ENCODE measurements around the gene ELL. TPM values are rescaled to one million over a fixed set of nuclear protein-coding genes. Genes with fewer than 3 reads are reported as not detected.

ELL gene
- total and polyA plus RNA-seq, 9 of the 15 experiments (the other 6 are each of a cell fraction or from before 2014, with no cell fraction given), result 0.24 to 22.5 (median 4.1) TPM

- no TSS peak for BruUV-seq (replicated peaks)
- Histone ChIP-seq H3K27me3 (ENCODE audit: control insufficient read depth in 2 of 2, insufficient read depth in 2 of 2, low read length in 2 of 2) (no peaks in the 10 kb centered on the region), H3K4me3 (no peak overlapping the region), H3K9me3 (replicated peaks; ENCODE audit: control insufficient read depth, insufficient read depth, low read depth, low read length) (no peaks in the 10 kb centered on the region), H3K4me2 (ENCODE audit: insufficient read depth, low read length) (0 out of 2 replicates have a peak overlapping the region, but pooled peaks have one; percentile 26), H2AFZ (ENCODE audit: low read depth, low read length) (no peak overlapping the region), H4K20me1 (replicated peaks; ENCODE audit: control insufficient read depth, insufficient read depth, low read length) (peaks cover 13% of the 10 kb centered on the region), H3K79me2 (ENCODE audit: control insufficient read depth, insufficient read depth, low read length) (peaks cover 32% of the 10 kb centered on the region), H3K27ac (ENCODE audit: extremely low read depth, low read depth, low read length) (peak overlapping the region; percentile 94; the same call in 2 of the 3 replicates), H3K4me1 (replicated peaks in 1 of 2; ENCODE audit: control insufficient read depth in 2 of 2, insufficient read depth in 2 of 2, low read length in 2 of 2) (peaks cover 42 to 89% of the 10 kb centered on the region in 2 experiments), H3K36me3 (ENCODE audit: control insufficient read depth, insufficient read depth, low read length) (peaks cover 38% of the 10 kb centered on the region), H3K9ac (ENCODE audit: insufficient read depth in 1 of 2, low read depth in 2 of 2, low read length in 2 of 2) (peak overlapping the region in 1 of 2 experiments; percentile 20; a peak in 1 of 4 replicates), H3K9me1 (ENCODE audit: control insufficient read depth, insufficient read depth, low read length) (peaks cover 11% of the 10 kb centered on the region)
- DNase-seq (ENCODE audit: extremely low read depth in 1 of 4, low spot score in 3 of 4) (peak in 2 of 4 experiments; percentile 62 to 67), ATAC-seq (peak; percentile 9), FAIRE-seq (no peak)
- 50% methylated on average over 10 of the region's 11 CpGs for WGBS (ENCODE audit: insufficient coverage, low coverage, missing lambda C conversion rate)
- ChIA-PET POLR2A (interaction anchor here (0.6 to 1.6 kb wide), 8 partner anchors 8 to 160 kb away, joined by 3 to 5 read pairs (median 4); partner anchors contain the start of gene SSBP4), CTCF (ENCODE audit: low intra/inter-chr PET ratio) (no interaction called here)
- in situ Hi-C loops (cut with MboI), result no loop called here
- intact Hi-C loops (cut with micrococcal nuclease), result no loop called here
- TF ChIP-seq GTF2B (IDR thresholded peaks at IDR 0.05; ENCODE audit: extremely low read depth, insufficient read length), result no peak
- no peak for TF ChIP-seq FOXJ2 (tag; IDR thresholded peaks at IDR 0.05)
- no peak for TF ChIP-seq TAF9B (IDR thresholded peaks at IDR 0.05; ENCODE audit: partially characterized antibody)
- 0 out of 4 replicates have a peak, but pooled peaks of 1 of the 2 experiments have one; percentile 10 for TF ChIP-seq RCOR1 (IDR thresholded peaks at IDR 0.05; ENCODE audit: borderline replicate concordance in 1 of 2, low read depth in 2 of 2, low read length in 2 of 2)
- TF ChIP-seq MAX (CRISPR knock-in tag; IDR thresholded peaks at IDR 0.05), result peak; percentile 58; the same call in 1 of the 2 replicates
- no peak for TF ChIP-seq ESRRB (CRISPR knock-in tag; IDR thresholded peaks at IDR 0.05; ENCODE audit: borderline replicate concordance)
- TF ChIP-seq FOS (IDR thresholded peaks at IDR 0.05; ENCODE audit: extremely low read depth, insufficient read length), result no peak
- 0 out of 2 replicates have a peak, but pooled peaks have one; percentile 32 for TF ChIP-seq REST (IDR thresholded peaks at IDR 0.05; ENCODE audit: borderline replicate concordance)
- TF ChIP-seq REST (CRISPR knock-in tag; IDR thresholded peaks at IDR 0.05; ENCODE audit: low read depth), result no peak
- TF ChIP-seq ZNF316 (IDR thresholded peaks at IDR 0.05), result peak; percentile 71
- peak; percentile 20 for TF ChIP-seq CTCFL (IDR thresholded peaks at IDR 0.05; ENCODE audit: borderline replicate concordance, insufficient read depth, low read depth, low read length, poor library complexity, severe bottlenecking)
Observed at GRCh38 chr19:18440415-18440877, 81.4 kb downstream of the ELL start.
